Kidney epithelial cell (primary cell): ENCODE data around the gene ATPAF1. TPM values are rescaled to one million over a fixed set of nuclear protein-coding genes. Genes with fewer than 3 reads are reported as not detected.

Experiments used
- DNase-seq: peaks from one replicate; pipeline ENCODE4 v3.0.0-alpha.2; 2010; ENCODE audit warnings: low read depth
- H3K27me3 ChIP-seq: 2 replicates; pipeline ENCODE4 v1.6.0; 2011; ENCODE audit warnings: low read length; ENCODE audit not compliant: control insufficient read depth, insufficient read depth
- H3K36me3 ChIP-seq: 2 replicates; pipeline ENCODE4 v1.5.1; 2011; ENCODE audit warnings: low read length; ENCODE audit not compliant: control insufficient read depth, insufficient read depth
- H3K4me3 ChIP-seq: 2 replicates; pipeline ENCODE4 v1.5.1; 2011; ENCODE audit warnings: low read depth, mild to moderate bottlenecking, control low read depth, low read length
- total RNA-seq: library from RNA; depleted of rRNA; stranded (reverse); fragments of >200 nt; gene quantifications from 2 replicates; pipeline ENCODE4 v1.2.3, GENCODE V29; 2015
- TF ChIP-seq, protein P1 (sequence below): IDR thresholded peaks from 2 replicates; pipeline ENCODE4 v1.5.1; 2011; ENCODE audit warnings: mild to moderate bottlenecking, moderate library complexity, low read length, control low read depth, inconsistent platforms; ENCODE audit not compliant: insufficient read depth, poor library complexity, severe bottlenecking

ATPAF1 gene
- total RNA-seq, 1 donor from 2014 or later, result 31.3 TPM

DNA sequence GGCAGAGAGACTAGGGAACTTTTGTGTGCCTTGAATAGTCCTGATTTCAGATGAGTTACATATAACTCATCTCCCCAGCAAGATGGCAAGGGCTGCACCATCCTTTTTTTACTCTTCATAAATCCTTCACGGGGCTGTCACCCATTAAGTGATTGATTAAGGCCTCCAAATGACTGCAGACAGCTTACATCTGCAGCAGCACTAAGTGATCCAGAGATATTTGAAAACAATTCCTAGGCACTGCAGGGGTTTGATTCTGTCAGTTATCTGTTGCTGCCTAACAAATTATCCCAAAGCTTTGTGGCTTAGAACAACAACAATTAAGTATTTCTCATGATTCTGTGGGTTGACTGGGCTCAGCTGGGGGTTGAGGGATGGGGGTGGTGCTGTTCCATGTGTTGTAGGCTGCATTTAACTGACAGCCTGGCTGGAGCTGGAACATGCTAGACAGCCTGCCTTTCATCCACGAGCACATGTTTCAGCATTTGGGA, 22.8 kb upstream of the ATPAF1 start:
- DNase-seq, result no peak
- Histone ChIP-seq H3K27me3 (no peaks in the 10 kb centered on the region), H3K4me3 (no peak overlapping the region), H3K36me3 (no peaks in the 10 kb centered on the region)
- TF ChIP-seq, protein P1, sequence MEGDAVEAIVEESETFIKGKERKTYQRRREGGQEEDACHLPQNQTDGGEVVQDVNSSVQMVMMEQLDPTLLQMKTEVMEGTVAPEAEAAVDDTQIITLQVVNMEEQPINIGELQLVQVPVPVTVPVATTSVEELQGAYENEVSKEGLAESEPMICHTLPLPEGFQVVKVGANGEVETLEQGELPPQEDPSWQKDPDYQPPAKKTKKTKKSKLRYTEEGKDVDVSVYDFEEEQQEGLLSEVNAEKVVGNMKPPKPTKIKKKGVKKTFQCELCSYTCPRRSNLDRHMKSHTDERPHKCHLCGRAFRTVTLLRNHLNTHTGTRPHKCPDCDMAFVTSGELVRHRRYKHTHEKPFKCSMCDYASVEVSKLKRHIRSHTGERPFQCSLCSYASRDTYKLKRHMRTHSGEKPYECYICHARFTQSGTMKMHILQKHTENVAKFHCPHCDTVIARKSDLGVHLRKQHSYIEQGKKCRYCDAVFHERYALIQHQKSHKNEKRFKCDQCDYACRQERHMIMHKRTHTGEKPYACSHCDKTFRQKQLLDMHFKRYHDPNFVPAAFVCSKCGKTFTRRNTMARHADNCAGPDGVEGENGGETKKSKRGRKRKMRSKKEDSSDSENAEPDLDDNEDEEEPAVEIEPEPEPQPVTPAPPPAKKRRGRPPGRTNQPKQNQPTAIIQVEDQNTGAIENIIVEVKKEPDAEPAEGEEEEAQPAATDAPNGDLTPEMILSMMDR, result no peak

- H3K27me3 ChIP-seq, result no peaks in the 10 kb centered on the region
- H3K4me3 ChIP-seq, result no peak overlapping the region
- DNase-seq, result no peak
- no peaks in the 10 kb centered on the region for H3K36me3 ChIP-seq
- TF ChIP-seq, protein P1, result no peak
These were observed 21.7 kb upstream of the ATPAF1 start for GRCh38 chr1:46689897-46690296.

GRCh38 chr1:46689356-46689755, 21.2 kb upstream of the ATPAF1 start:
- no peaks in the 10 kb centered on the region for H3K27me3 ChIP-seq
- no peaks in the 10 kb centered on the region for H3K36me3 ChIP-seq
- DNase-seq, result no peak
- TF ChIP-seq, protein P1, result no peak
- no peak overlapping the region for H3K4me3 ChIP-seq

DNA sequence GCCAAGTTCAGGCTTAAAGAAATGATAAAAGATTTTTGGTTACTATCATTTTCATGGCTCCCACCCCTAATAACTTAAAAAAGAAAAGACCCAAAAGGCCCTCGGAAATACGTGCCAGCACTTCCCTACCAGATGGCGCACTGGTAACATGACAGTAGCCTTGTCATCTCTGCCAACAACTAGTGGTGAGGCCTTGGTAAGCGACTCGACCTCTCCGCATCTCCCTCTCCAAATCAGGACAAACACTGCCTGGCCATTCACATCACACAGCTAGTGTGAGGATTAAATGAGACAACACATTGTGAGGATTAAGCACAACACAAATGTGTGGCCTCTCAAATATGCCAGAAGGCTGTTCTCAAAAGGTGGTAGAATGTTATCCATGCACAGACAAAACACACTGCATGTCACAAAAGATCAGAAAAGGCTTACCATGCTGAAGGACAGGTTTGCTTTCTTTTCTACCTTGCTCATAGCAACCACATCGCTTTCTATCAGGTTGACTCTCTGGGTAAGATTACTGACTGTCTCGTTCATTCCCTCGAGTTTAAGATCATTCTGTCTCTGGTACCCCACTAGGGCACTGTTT, 19.9 kb upstream of the ATPAF1 start:
- TF ChIP-seq, protein P1, result no peak
- no peak overlapping the region for H3K4me3 ChIP-seq
- no peaks in the 10 kb centered on the region for H3K27me3 ChIP-seq
- H3K36me3 ChIP-seq, result peaks cover 1% of the 10 kb centered on the region
- no peak for DNase-seq

DNA sequence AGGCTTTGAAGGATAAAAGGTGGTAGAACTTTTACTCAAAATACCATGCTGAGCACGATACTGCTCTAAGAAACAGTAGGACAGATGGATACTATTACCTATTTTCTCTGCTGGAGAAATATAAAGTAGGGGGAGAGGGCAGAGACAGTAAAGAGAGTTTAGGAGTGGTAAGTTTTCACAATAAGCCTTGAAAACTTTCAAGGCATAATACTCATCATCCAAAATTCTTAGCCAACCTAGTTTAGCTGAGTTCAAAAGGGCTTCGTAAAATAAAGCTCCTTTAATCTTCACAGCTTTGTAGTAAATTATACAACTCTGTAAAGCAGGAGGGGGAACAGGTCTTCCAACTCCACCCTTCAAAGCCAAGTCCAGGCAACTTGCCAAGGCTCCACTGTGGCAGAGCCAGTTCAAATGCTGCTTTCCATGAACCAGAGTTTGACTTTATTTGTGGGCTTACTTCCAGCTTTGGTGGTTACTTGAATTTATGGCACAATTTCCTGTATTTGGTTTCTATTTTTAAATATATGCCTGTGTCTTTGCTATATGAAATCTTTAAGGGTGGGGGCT, 19.0 kb upstream of the ATPAF1 start:
- DNase-seq, result no peak
- Histone ChIP-seq H3K4me3 (no peak overlapping the region), H3K36me3 (peaks cover 1% of the 10 kb centered on the region), H3K27me3 (no peaks in the 10 kb centered on the region)
- TF ChIP-seq, protein P1, result no peak

DNA sequence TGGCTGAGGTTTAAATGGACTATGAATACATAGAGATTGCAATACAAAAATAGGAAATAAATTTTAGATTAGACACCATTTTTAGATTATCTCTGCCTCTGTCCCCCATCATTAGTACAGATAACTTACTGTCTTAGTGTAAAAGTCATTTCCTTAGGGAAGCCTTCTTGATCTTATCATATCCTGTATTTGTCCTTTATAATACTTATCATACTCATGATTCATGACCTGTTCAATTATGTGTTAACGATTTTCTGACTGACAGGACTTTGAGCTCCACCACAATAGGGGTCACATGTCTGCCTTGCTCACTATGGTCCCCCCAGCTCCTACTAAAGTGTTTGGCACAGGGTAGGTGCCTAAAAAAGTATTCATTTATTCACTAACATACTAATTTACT, 18.1 kb upstream of the ATPAF1 start:
- Histone ChIP-seq H3K4me3 (no peak overlapping the region), H3K36me3 (peaks cover 1% of the 10 kb centered on the region), H3K27me3 (no peaks in the 10 kb centered on the region)
- TF ChIP-seq, protein P1, result no peak
- DNase-seq, result no peak
